Measurements from ENCODE around the gene RPS6KB1. TPM values are rescaled to one million over a fixed set of nuclear protein-coding genes. Genes with fewer than 3 reads are reported as not detected.

The RPS6KB1 gene
- total and polyA plus RNA-seq, 10 of the 15 experiments (the other 5 are each of a cell fraction or from before 2014, with no cell fraction given): 6.6 to 33.2 (median 26.0) TPM

DNA sequence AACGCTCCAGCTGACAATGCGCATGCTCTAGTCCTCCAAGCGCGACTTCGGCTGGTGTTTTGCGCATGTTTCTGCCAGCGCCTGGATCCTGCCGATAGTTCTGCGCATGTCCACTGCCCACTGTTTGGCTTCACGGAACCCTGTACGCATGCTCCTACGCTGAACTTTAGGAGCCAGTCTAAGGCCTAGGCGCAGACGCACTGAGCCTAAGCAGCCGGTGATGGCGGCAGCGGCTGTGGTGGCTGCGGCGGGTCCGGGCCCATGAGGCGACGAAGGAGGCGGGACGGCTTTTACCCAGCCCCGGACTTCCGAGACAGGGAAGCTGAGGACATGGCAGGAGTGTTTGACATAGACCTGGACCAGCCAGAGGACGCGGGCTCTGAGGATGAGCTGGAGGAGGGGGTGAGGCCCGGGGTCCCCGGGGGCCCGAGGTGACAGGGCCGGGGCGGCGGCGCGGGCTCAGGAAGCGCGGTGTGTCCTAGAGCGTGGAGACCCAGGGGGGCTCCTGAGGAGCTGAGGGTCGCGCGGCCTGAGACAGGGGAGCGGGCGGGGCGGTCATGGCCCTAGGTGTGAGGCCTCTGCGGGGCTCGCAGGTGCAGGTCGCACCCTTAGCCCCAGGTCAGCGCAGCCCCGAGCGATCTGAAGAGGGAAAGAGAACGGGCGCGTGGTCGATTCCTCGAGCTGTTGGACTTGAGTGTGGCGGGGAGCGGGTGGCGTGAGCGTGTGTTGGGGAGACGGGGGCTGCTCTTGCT is at the start of gene RPS6KB1, which contains the start of gene TUBD1 (continued):
- TF ChIP-seq, protein P1, sequence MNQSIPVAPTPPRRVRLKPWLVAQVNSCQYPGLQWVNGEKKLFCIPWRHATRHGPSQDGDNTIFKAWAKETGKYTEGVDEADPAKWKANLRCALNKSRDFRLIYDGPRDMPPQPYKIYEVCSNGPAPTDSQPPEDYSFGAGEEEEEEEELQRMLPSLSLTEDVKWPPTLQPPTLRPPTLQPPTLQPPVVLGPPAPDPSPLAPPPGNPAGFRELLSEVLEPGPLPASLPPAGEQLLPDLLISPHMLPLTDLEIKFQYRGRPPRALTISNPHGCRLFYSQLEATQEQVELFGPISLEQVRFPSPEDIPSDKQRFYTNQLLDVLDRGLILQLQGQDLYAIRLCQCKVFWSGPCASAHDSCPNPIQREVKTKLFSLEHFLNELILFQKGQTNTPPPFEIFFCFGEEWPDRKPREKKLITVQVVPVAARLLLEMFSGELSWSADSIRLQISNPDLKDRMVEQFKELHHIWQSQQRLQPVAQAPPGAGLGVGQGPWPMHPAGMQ (IDR thresholded peaks at IDR 0.05; ENCODE audit: borderline replicate concordance): no peak
- no peak for TF ChIP-seq HDAC2 (IDR thresholded peaks at IDR 0.05)
- no peak for TF ChIP-seq FOXM1 (IDR thresholded peaks at IDR 0.05; ENCODE audit: low read depth, low read length)
- TF ChIP-seq MEF2B (IDR thresholded peaks at IDR 0.05; ENCODE audit: partially characterized antibody, poor library complexity, severe bottlenecking): peak; percentile 59
- no peak for TF ChIP-seq IRF4 (IDR thresholded peaks at IDR 0.05; ENCODE audit: low read depth, low read length)
- TF ChIP-seq MEF2A (IDR thresholded peaks at IDR 0.05; ENCODE audit: insufficient read depth, low read depth, low read length): no peak
- TF ChIP-seq EP300 (IDR thresholded peaks at IDR 0.05; ENCODE audit: borderline replicate concordance in 1 of 2, control insufficient read depth in 1 of 2, low read depth in 2 of 2, low read length in 2 of 2): no peak
- no peak for TF ChIP-seq CHD2 (IDR thresholded peaks at IDR 0.05; ENCODE audit: borderline replicate concordance, low read depth, low read length)
- TF ChIP-seq HDAC6 (IDR thresholded peaks at IDR 0.05; ENCODE audit: unreplicated experiment): no peak
- no peak for TF ChIP-seq ZNF274 (IDR thresholded peaks at IDR 0.05; ENCODE audit: insufficient read depth, insufficient read length)
- peak; percentile 77 for TF ChIP-seq FOXK2 (IDR thresholded peaks at IDR 0.05)

Measured in GM12878 (cell line).